BJ (cell line): ENCODE data around the gene NCS1. TPM values are rescaled to one million over a fixed set of nuclear protein-coding genes. Genes with fewer than 3 reads are reported as not detected.
A peak's percentile ranks its signal among the peaks of the same experiment; 100 is the strongest.

ENCODE experiments used
- CTCF ChIA-PET: fragments of 350-600 bp; formaldehyde crosslinking; extraction: SDS; loops from one replicate; lab custom pipeline; 2021; ENCODE audit warnings: antibody characterized with exemption, inconsistent platforms; lab: Yijun Ruan, JAX
- POLR2A ChIA-PET: fragments of 300-600 bp; sonication (Branson Sonifier 250); formaldehyde crosslinking; extraction: SDS; loops from one replicate; lab custom pipeline; 2021; ENCODE audit warnings: antibody characterized with exemption; lab: Charles Lee
- DNase-seq: peaks from one replicate; pipeline ENCODE4 v3.0.0-alpha.2; 2011; ENCODE audit warnings: low read depth
- H3K27me3 ChIP-seq: 2 replicates; pipeline ENCODE4 v1.6.0; 2011; ENCODE audit warnings: low read length; ENCODE audit not compliant: control insufficient read depth, insufficient read depth
- H3K36me3 ChIP-seq: 2 replicates; pipeline ENCODE4 v1.5.1; 2011; ENCODE audit warnings: low read length; ENCODE audit not compliant: control insufficient read depth, insufficient read depth
- H3K4me3 ChIP-seq: 2 replicates; pipeline ENCODE4 v1.5.1; 2011; ENCODE audit warnings: low read depth, mild to moderate bottlenecking, control low read depth, low read length
- CTCF ChIP-seq: IDR thresholded peaks from 2 replicates; pipeline ENCODE4 v1.5.1; 2011; ENCODE audit warnings: low read depth, mild to moderate bottlenecking, control low read depth, inconsistent platforms, low read length, moderate library complexity; ENCODE audit not compliant: insufficient read depth
- polyA plus RNA-seq: library from polyadenylated mRNA; depleted of rRNA; stranded (reverse); fragments of >200 nt; gene quantifications from 2 replicates; pipeline ENCODE4 v1.2.3, GENCODE V29; 2011

Gene NCS1
- polyA plus RNA-seq, 1 experiment: 67.7 TPM

- ChIA-PET POLR2A (no interaction called here), CTCF (interaction anchor here (0.6 to 4.1 kb wide), 7 partner anchors 10 to 133 kb away, joined by 3 to 37 read pairs (median 4); no protein-coding TSS in a partner anchor)
- no peak overlapping the region for H3K4me3 ChIP-seq
- TF ChIP-seq CTCF: no peak
- H3K27me3 ChIP-seq: no peaks in the 10 kb centered on the region; the same call in 1 of the 2 replicates
- DNase-seq: no peak
- peaks cover 2% of the 10 kb centered on the region for H3K36me3 ChIP-seq
These were observed 68.4 kb downstream of the NCS1 start for GRCh38 chr9:130240410-130241197.

- Histone ChIP-seq H3K4me3 (no peak overlapping the region), H3K36me3 (peaks cover 2% of the 10 kb centered on the region), H3K27me3 (no peaks in the 10 kb centered on the region; the same call in 1 of the 2 replicates)
- ChIA-PET POLR2A (no interaction called here), CTCF (interaction anchor here (0.6 to 4.1 kb wide), 6 partner anchors 13 to 134 kb away, joined by 3 to 37 read pairs (median 10); no protein-coding TSS in a partner anchor)
- TF ChIP-seq CTCF: no peak
- no peak for DNase-seq
These were observed 69.0 kb downstream of the NCS1 start for GRCh38 chr9:130241198-130241535.

- no peak overlapping the region for H3K4me3 ChIP-seq
- DNase-seq: no peak
- no peak for TF ChIP-seq CTCF
- ChIA-PET POLR2A (no interaction called here), CTCF (interaction anchor here (0.7 to 4.1 kb wide), 25 partner anchors 11 to 442 kb away, joined by 3 to 37 read pairs (median 4); no protein-coding TSS in a partner anchor)
- no peaks in the 10 kb centered on the region; the same call in 1 of the 2 replicates for H3K27me3 ChIP-seq
- H3K36me3 ChIP-seq: no peaks in the 10 kb centered on the region; the same call in 1 of the 2 replicates
These were observed 70.2 kb downstream of the NCS1 start for GRCh38 chr9:130242270-130243014.

GRCh38 chr9:130243015-130243881 lies 71.0 kb downstream of the NCS1 start:
- Histone ChIP-seq H3K4me3 (no peak overlapping the region), H3K27me3 (no peaks in the 10 kb centered on the region; the same call in 1 of the 2 replicates), H3K36me3 (no peaks in the 10 kb centered on the region)
- ChIA-PET POLR2A (no interaction called here), CTCF (interaction anchor here (0.5 to 4.1 kb wide), 32 partner anchors 11 to 441 kb away, joined by 3 to 37 read pairs (median 4); no protein-coding TSS in a partner anchor)
- TF ChIP-seq CTCF: peak; percentile 89
- no peak for DNase-seq
